H9 (cell line): ENCODE results near the gene CCT2. TPM values are rescaled to one million over a fixed set of nuclear protein-coding genes. Genes with fewer than 3 reads are reported as not detected.

Experiments used
- DNase-seq: peaks from one replicate; pipeline ENCODE4 v3.0.0-alpha.2; 2017
- H2AFZ ChIP-seq: one replicate; pipeline ENCODE4 v1.6.1; 2013; ENCODE audit warnings: mild to moderate bottlenecking, low read length, control low read depth, moderate library complexity
- H2AK5ac ChIP-seq: 2 replicates; pipeline ENCODE4 v1.6.1; 2013; ENCODE audit warnings: low read length, control low read depth, mixed read lengths; ENCODE audit not compliant: insufficient read length
- H2BK120ac ChIP-seq: one replicate; pipeline ENCODE4 v1.6.1; 2013; ENCODE audit warnings: low read depth, mild to moderate bottlenecking, low read length, control low read depth, inconsistent platforms; ENCODE audit not compliant: poor library complexity, severe bottlenecking
- H2BK12ac ChIP-seq: 2 replicates; pipeline ENCODE4 v1.6.1; 2013; ENCODE audit warnings: low read length, control low read depth, mixed read lengths, low read depth; ENCODE audit not compliant: insufficient read length
- H2BK15ac ChIP-seq: 2 replicates; pipeline ENCODE4 v1.6.1; 2013; ENCODE audit warnings: low read depth, low read length, control low read depth
- H2BK20ac ChIP-seq: one replicate; pipeline ENCODE4 v1.6.1; 2013; ENCODE audit warnings: low read depth, mild to moderate bottlenecking, low read length, control low read depth, inconsistent platforms; ENCODE audit not compliant: poor library complexity, severe bottlenecking
- H2BK5ac ChIP-seq: 2 replicates; pipeline ENCODE4 v1.6.1; 2013; ENCODE audit warnings: low read length, control low read depth, mixed read lengths; ENCODE audit not compliant: insufficient read length
- H3K14ac ChIP-seq: 2 replicates; pipeline ENCODE4 v1.6.1; 2013; ENCODE audit warnings: low read length, control low read depth; ENCODE audit not compliant: insufficient read depth
- H3K18ac ChIP-seq: 2 replicates; pipeline ENCODE4 v1.6.1; 2013; ENCODE audit warnings: low read depth, mild to moderate bottlenecking, mixed read lengths, low read length, control low read depth; ENCODE audit not compliant: insufficient read length
- H3K23ac ChIP-seq: 2 replicates; pipeline ENCODE4 v1.6.1; 2013; ENCODE audit warnings: low read length, control low read depth, mixed read lengths, low read depth; ENCODE audit not compliant: insufficient read length
- H3K23me2 ChIP-seq: 2 replicates; pipeline ENCODE4 v1.6.1; 2013; ENCODE audit warnings: low read depth, mild to moderate bottlenecking, mixed read lengths, low read length, control low read depth; ENCODE audit not compliant: insufficient read length, poor library complexity, severe bottlenecking
- H3K27ac ChIP-seq: 2 replicates; pipeline ENCODE4 v1.5.1; 2013; ENCODE audit warnings: low read length, control low read depth, mixed read lengths, low read depth; ENCODE audit not compliant: insufficient read length
- H3K27me3 ChIP-seq: 2 replicates; pipeline ENCODE4 v1.6.1; 2013; ENCODE audit warnings: low read length, control low read depth, inconsistent platforms; ENCODE audit not compliant: insufficient read depth
- H3K4ac ChIP-seq: 2 replicates; pipeline ENCODE4 v1.6.1; 2013; ENCODE audit warnings: low read depth, mild to moderate bottlenecking, control low read depth, inconsistent platforms, low read length, moderate library complexity
- H3K4me1 ChIP-seq: 2 replicates; pipeline ENCODE4 v1.6.1; 2013; ENCODE audit warnings: low read length, control low read depth, inconsistent platforms; ENCODE audit not compliant: insufficient read depth
- H3K4me2 ChIP-seq: 2 replicates; pipeline ENCODE4 v1.6.1; 2013; ENCODE audit warnings: low read length, control low read depth, mixed read lengths; ENCODE audit not compliant: insufficient read length, insufficient read depth
- H3K56ac ChIP-seq: 2 replicates; pipeline ENCODE4 v1.6.1; 2013; ENCODE audit warnings: low read depth, mild to moderate bottlenecking, mixed read lengths, low read length, control low read depth; ENCODE audit not compliant: insufficient read length
- H3K79me1 ChIP-seq: 2 replicates; pipeline ENCODE4 v1.6.1; 2013; ENCODE audit warnings: low read depth, mild to moderate bottlenecking, moderate library complexity, low read length, control low read depth, inconsistent platforms; ENCODE audit not compliant: insufficient read depth, poor library complexity, severe bottlenecking
- H3K79me2 ChIP-seq: 2 replicates; pipeline ENCODE4 v1.6.1; 2013; ENCODE audit warnings: low read length, control low read depth, inconsistent platforms; ENCODE audit not compliant: insufficient read depth
- H3K9ac ChIP-seq: 2 replicates; pipeline ENCODE4 v1.6.1; 2013; ENCODE audit warnings: low read length, control low read depth, mixed read lengths; ENCODE audit not compliant: insufficient read length; ENCODE audit errors: extremely low read depth
- H3K9me3 ChIP-seq: one replicate; pipeline ENCODE4 v1.6.1; 2013; ENCODE audit warnings: low read depth, low read length, inconsistent platforms; ENCODE audit not compliant: control insufficient read depth
- H3T11ph ChIP-seq: one replicate; pipeline ENCODE4 v1.6.1; 2013; ENCODE audit warnings: mild to moderate bottlenecking, low read length, control low read depth, inconsistent platforms
- H4K20me1 ChIP-seq: one replicate; pipeline ENCODE4 v1.6.1; 2013; ENCODE audit not compliant: control insufficient read depth, insufficient read length, insufficient read depth
- H4K5ac ChIP-seq: 2 replicates; pipeline ENCODE4 v1.6.1; 2013; ENCODE audit warnings: low read depth, mild to moderate bottlenecking, mixed read lengths, low read length, control low read depth; ENCODE audit not compliant: insufficient read length
- H4K8ac ChIP-seq: replicated peaks from 2 replicates; pipeline ENCODE4 v1.6.1; 2013; ENCODE audit warnings: low read length, control low read depth, mixed read lengths, low read depth; ENCODE audit not compliant: insufficient read length
- H4K91ac ChIP-seq: 2 replicates; pipeline ENCODE4 v1.6.1; 2013; ENCODE audit warnings: low read depth, mild to moderate bottlenecking, moderate library complexity, mixed read lengths, low read length, control low read depth; ENCODE audit not compliant: insufficient read length
- H3K27ac Mint-ChIP-seq, 3 experiments: 2 replicates in 2 of 3; 3 replicates in 1 of 3; pipeline ENCODE4 v1.8.0; 2020 to 2021; ENCODE audit warnings: mixed read lengths in 3 of 3, mild to moderate bottlenecking in 1 of 3, moderate library complexity in 1 of 3
- H3K27me3 Mint-ChIP-seq: 2 replicates; pipeline ENCODE4 v1.8.0; 2021; ENCODE audit warnings: low read depth, mild to moderate bottlenecking, moderate library complexity, mixed read lengths
- H3K36me3 Mint-ChIP-seq, 3 experiments: 2 replicates in 2 of 3; 3 replicates in 1 of 3; pipeline ENCODE4 v1.8.0; 2020 to 2021; ENCODE audit warnings: low read depth in 3 of 3, mixed read lengths in 3 of 3; ENCODE audit not compliant: insufficient read depth in 1 of 3
- H3K4me1 Mint-ChIP-seq, 2 experiments: 2 replicates each; pipeline ENCODE4 v1.8.0; 2020; ENCODE audit warnings: mixed read lengths in 2 of 2
- H3K4me3 Mint-ChIP-seq, 2 experiments: 2 replicates in 1 of 2; 3 replicates in 1 of 2; pipeline ENCODE4 v1.8.0; 2020 to 2021; ENCODE audit warnings: mild to moderate bottlenecking in 2 of 2, mixed read lengths in 2 of 2, moderate library complexity in 1 of 2
- H3K9me3 Mint-ChIP-seq, 2 experiments: 2 replicates in 1 of 2; 3 replicates in 1 of 2; pipeline ENCODE4 v1.8.0; 2020; ENCODE audit warnings: mild to moderate bottlenecking in 2 of 2, mixed read lengths in 2 of 2, moderate library complexity in 1 of 2
- CTCF ChIP-seq: fragments of 200-600 bp; sonication (generic); conservative IDR thresholded peaks from 3 replicates; pipeline ENCODE4 v1.8.0; 2021; ENCODE audit warnings: antibody characterized with exemption, mild to moderate bottlenecking
- WGBS: extraction: QIAGEN DNeasy Blood & Tissue Kit; methylation state at CpG from one replicate; pipeline ENCODE4 v1.1.7; 2013; ENCODE audit warnings: missing lambda C conversion rate, low lambda C conversion rate, mixed read lengths; ENCODE audit not compliant: insufficient read length; ENCODE audit errors: extremely low coverage; 5-methylcytosine and 5-hydroxymethylcytosine counted together
- total RNA-seq: library from RNA; stranded (reverse); gene quantifications from 2 replicates; pipeline ENCODE4 v1.2.1, GENCODE V29; 2021

The CCT2 gene
- total RNA-seq, 1 experiment from 2014 or later, result 405 TPM

DNA sequence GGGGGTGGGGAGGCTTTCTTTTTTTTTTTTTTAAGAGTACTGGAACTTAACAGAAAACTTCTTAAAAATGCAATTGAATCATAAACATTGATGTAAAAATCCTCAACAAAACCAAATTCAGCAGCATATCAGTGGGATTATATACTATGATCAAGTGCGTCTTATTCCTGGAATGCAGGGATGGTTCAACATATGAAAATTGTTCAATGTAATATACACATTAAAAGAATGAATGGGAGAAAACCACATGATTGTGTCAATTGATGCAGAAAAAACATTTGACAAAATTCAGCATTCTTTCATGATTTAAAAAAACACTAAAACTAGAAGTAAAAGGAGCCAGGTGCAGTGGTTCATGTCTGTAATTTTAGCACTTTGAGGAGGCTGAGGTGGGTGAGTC, 41.2 kb upstream of the CCT2 start:
- H2BK20ac ChIP-seq, result no peak overlapping the region
- H2BK12ac ChIP-seq, result no peak overlapping the region
- H4K20me1 ChIP-seq, result no peaks in the 10 kb centered on the region
- H3K9ac ChIP-seq, result no peak overlapping the region
- H2AK5ac ChIP-seq, result no peak overlapping the region
- H3K4me2 ChIP-seq, result no peak overlapping the region
- H3K14ac ChIP-seq, result no peak overlapping the region
- DNase-seq, result no peak
- H3K27me3 ChIP-seq, result no peaks in the 10 kb centered on the region
- no peaks in the 10 kb centered on the region for H3K23me2 ChIP-seq
- Mint-ChIP-seq H3K27me3 (no peaks in the 10 kb centered on the region), H3K36me3 (peaks cover 16 to 23% (median 16%) of the 10 kb centered on the region in 3 experiments), H3K4me1 (peaks cover 2 to 6% of the 10 kb centered on the region in 2 experiments), H3K4me3 (no peak overlapping the region), H3K9me3 (peaks cover 6 to 8% of the 10 kb centered on the region in 2 experiments), H3K27ac (no peak overlapping the region)
- no peak overlapping the region for H3K23ac ChIP-seq
- H3K56ac ChIP-seq, result no peak overlapping the region
- H2BK5ac ChIP-seq, result no peak overlapping the region
- no peak overlapping the region for H2AFZ ChIP-seq
- no peaks in the 10 kb centered on the region for H3K79me2 ChIP-seq
- no peak overlapping the region for H2BK120ac ChIP-seq
- no peak overlapping the region for H2BK15ac ChIP-seq
- H3K27ac ChIP-seq, result no peak overlapping the region
- H3K79me1 ChIP-seq, result peaks cover 3% of the 10 kb centered on the region
- no peak overlapping the region for H4K5ac ChIP-seq
- no peaks in the 10 kb centered on the region for H3K9me3 ChIP-seq
- no peak overlapping the region for H4K8ac ChIP-seq
- TF ChIP-seq CTCF, result no peak
- no peak overlapping the region for H4K91ac ChIP-seq
- H3K4me1 ChIP-seq, result no peaks in the 10 kb centered on the region
- WGBS, result no CpG with 5 or more reads among the region's 1 CpG
- H3T11ph ChIP-seq, result no peak overlapping the region
- H3K18ac ChIP-seq, result no peak overlapping the region
- H3K4ac ChIP-seq, result no peak overlapping the region
